GM12878 (cell line): ENCODE measurements around the gene SLC25A26. TPM values are rescaled to one million over a fixed set of nuclear protein-coding genes. Genes with fewer than 3 reads are reported as not detected.
A peak's percentile ranks its signal among the peaks of the same experiment; 100 is the strongest.

Experiments used
- ATAC-seq: fragments of 200-7000 bp; cut with Tn5 transposase; 3 replicates; pipeline ENCODE4 v1.9.1; 2020; ENCODE audit warnings: mild to moderate bottlenecking, moderate library complexity
- BruUV-seq: library from RNA; stranded (reverse); fragments of 400-500 nt; replicated peaks from 2 replicates; lab custom pipeline; 2021; lab: Mats Ljungman, UMichigan
- CTCF ChIA-PET: fragments of 300-600 bp; sonication (Branson Sonifier 250); formaldehyde crosslinking; extraction: SDS; loops from one replicate; lab custom pipeline; 2021; ENCODE audit warnings: inconsistent platforms; lab: Yijun Ruan, JAX
- POLR2A ChIA-PET: fragments of 350-600 bp; formaldehyde crosslinking; extraction: SDS; loops from one replicate; lab custom pipeline; 2021; ENCODE audit warnings: inconsistent platforms; lab: Charles Lee
- RAD21 ChIA-PET: fragments of 300-600 bp; sonication (Branson Sonifier 250); formaldehyde crosslinking; loops from one replicate; lab custom pipeline; 2023; ENCODE audit warnings: antibody characterized with exemption; ENCODE audit not compliant: unreplicated experiment; lab: Charles Lee
- SMC1A ChIA-PET: fragments of 300-600 bp; sonication (Branson Sonifier 250); formaldehyde crosslinking; loops from one replicate; lab custom pipeline; 2023; ENCODE audit not compliant: unreplicated experiment, uncharacterized antibody; lab: Charles Lee
- DNase-seq: peaks from one replicate; pipeline ENCODE4 v3.0.0-alpha.2; 2011; ENCODE audit warnings: low read depth, low spot score
- FAIRE-seq: peaks from 3 replicates; lab custom pipeline; 2011; peaks lifted over from hg19 to GRCh38; lab: Jason Lieb, UNC
- H2AFZ ChIP-seq: 2 replicates; pipeline ENCODE4 v1.6.0; 2011; ENCODE audit warnings: low read depth, low read length, control low read depth; ENCODE audit not compliant: control insufficient read depth
- H3K27ac ChIP-seq: 2 replicates; pipeline ENCODE4 v1.5.1; 2011; ENCODE audit warnings: control low read depth; ENCODE audit not compliant: control insufficient read depth, insufficient read depth
- H3K27me3 ChIP-seq, 2 experiments: replicated peaks in 1 of 2; 2 replicates each; pipeline versions ENCODE4 v1.6.0 to v1.6.1; 2011; ENCODE audit warnings: low read length in 1 of 2; ENCODE audit not compliant: control insufficient read depth in 2 of 2, insufficient read depth in 2 of 2
- H3K36me3 ChIP-seq, 2 experiments: 2 replicates each; pipeline ENCODE4 v1.5.1; 2011; ENCODE audit warnings: low read length in 1 of 2; ENCODE audit not compliant: control insufficient read depth in 2 of 2, insufficient read depth in 2 of 2
- H3K4me1 ChIP-seq: 2 replicates; pipeline ENCODE4 v1.6.1; 2011; ENCODE audit warnings: mild to moderate bottlenecking, low read length, moderate library complexity, mixed read lengths; ENCODE audit not compliant: control insufficient read depth, insufficient read depth
- H3K4me2 ChIP-seq: 2 replicates; pipeline ENCODE4 v1.6.0; 2011; ENCODE audit warnings: control low read depth; ENCODE audit not compliant: control insufficient read depth, insufficient read depth
- H3K4me3 ChIP-seq: fragments of 200-600 bp; sonication (generic); 2 replicates; pipeline ENCODE4 v1.5.1; 2016
- H3K79me2 ChIP-seq: 2 replicates; pipeline ENCODE4 v1.6.0; 2011; ENCODE audit warnings: low read length; ENCODE audit not compliant: control insufficient read depth, insufficient read depth
- H3K9ac ChIP-seq: 2 replicates; pipeline ENCODE4 v1.8.0; 2011; ENCODE audit warnings: low read length, control low read depth, mixed read lengths; ENCODE audit not compliant: control insufficient read depth, insufficient read depth
- H3K9me3 ChIP-seq: replicated peaks from 3 replicates; pipeline ENCODE4 v1.5.1; 2011; ENCODE audit warnings: mild to moderate bottlenecking, low read length; ENCODE audit not compliant: control insufficient read depth, insufficient read depth
- H4K20me1 ChIP-seq: 2 replicates; pipeline ENCODE4 v1.6.0; 2011; ENCODE audit not compliant: control insufficient read depth, insufficient read depth
- BHLHE40 ChIP-seq, 2 experiments: fragments of 450-650 bp in 1 of 2; IDR thresholded peaks; 2 replicates each; pipeline ENCODE4 v1.6.1; 2011 to 2017; ENCODE audit warnings: low read depth in 2 of 2, borderline replicate concordance in 1 of 2, improper control_type of control experiment in 1 of 2, low read length in 1 of 2, mild to moderate bottlenecking in 1 of 2
- CHD1 ChIP-seq: IDR thresholded peaks from 2 replicates; pipeline ENCODE4 v1.6.1; 2012; ENCODE audit warnings: low read depth, low read length, improper control_type of control experiment
- LARP7 ChIP-seq: fragments of 450-650 bp; IDR thresholded peaks from 2 replicates; pipeline ENCODE4 v1.6.1; 2017; ENCODE audit warnings: mild to moderate bottlenecking
- MTA2 ChIP-seq: fragments of 450-650 bp; IDR thresholded peaks from 2 replicates; pipeline ENCODE4 v1.6.1; 2016; ENCODE audit warnings: low read depth, mild to moderate bottlenecking, moderate library complexity
- RAD21 ChIP-seq: IDR thresholded peaks from 2 replicates; pipeline ENCODE4 v1.6.1; 2011; ENCODE audit warnings: mild to moderate bottlenecking, low read depth, low read length, moderate library complexity; ENCODE audit not compliant: insufficient read depth
- SIX5 ChIP-seq: IDR thresholded peaks from 2 replicates; pipeline ENCODE4 v1.6.1; 2011; ENCODE audit warnings: mild to moderate bottlenecking, low read depth, low read length, moderate library complexity; ENCODE audit not compliant: severe bottlenecking
- SMARCA5 ChIP-seq: fragments of 450-650 bp; IDR thresholded peaks from 2 replicates; pipeline ENCODE4 v1.6.1; 2017; ENCODE audit warnings: mild to moderate bottlenecking
- SMC3 ChIP-seq: IDR thresholded peaks from 2 replicates; pipeline ENCODE4 v1.6.1; 2011; ENCODE audit warnings: low read length, improper control_type of control experiment, borderline replicate concordance
- SPI1 ChIP-seq: IDR thresholded peaks from 2 replicates; pipeline ENCODE4 v1.6.1; 2011; ENCODE audit warnings: low read depth, mild to moderate bottlenecking, low read length, moderate library complexity, borderline replicate concordance; ENCODE audit not compliant: insufficient read depth
- TCF12 ChIP-seq: IDR thresholded peaks from 2 replicates; pipeline ENCODE4 v1.6.1; 2011; ENCODE audit warnings: low read depth, mild to moderate bottlenecking, low read length
- ZNF274 ChIP-seq: IDR thresholded peaks from one replicate; pipeline ENCODE4 v1.8.0; 2011; ENCODE audit not compliant: insufficient read length, insufficient read depth
- WGBS: methylation state at CpG from one replicate; pipeline ENCODE4 v1.1.6; 2016; ENCODE audit warnings: low lambda C conversion rate; ENCODE audit not compliant: insufficient replicate concordance, insufficient coverage; ENCODE audit errors: missing lambda C conversion rate; 5-methylcytosine and 5-hydroxymethylcytosine counted together
- in situ Hi-C: fragments of 300-500 bp; cut with MboI; formaldehyde crosslinking; loops from 9 replicates; pipeline ENCODE4 v1.14.3; 2018; ENCODE audit warnings: mixed read lengths
- intact Hi-C: fragments of 100-400 bp; cut with micrococcal nuclease; formaldehyde crosslinking; loops from one replicate; pipeline ENCODE4 v1.14.2; 2022; ENCODE audit not compliant: unreplicated experiment
- polyA plus RNA-seq, 11 experiments: library from polyadenylated mRNA; depleted of rRNA in 4 of 11; unstranded in 6 of 11; stranded (reverse) in 5 of 11; fragments of >200 nt; fragmentation: Nextera tagmentation in 4 of 11; fragmentation: Illumina TruSeq in 1 of 11; extraction: Ambion mirVana in 4 of 11; extraction: Trizol in 1 of 11; gene quantifications; 1 replicate in 1 of 11; 2 replicates in 10 of 11; pipeline versions ENCODE4 v1.2.1 to v1.2.3, GENCODE V29; 2011 to 2016; ENCODE audit warnings: inconsistent platforms in 2 of 11, missing spikeins in 2 of 11, low read depth in 1 of 11
- total RNA-seq, 4 experiments: library from RNA; depleted of rRNA in 3 of 4; stranded (reverse); fragments of >200 nt in 3 of 4; fragmentation: Illumina TruSeq in 1 of 4; extraction: Trizol in 1 of 4; gene quantifications; 2 replicates each; pipeline versions ENCODE4 v1.2.1 to v1.2.3, GENCODE V29; 2013 to 2021
- TF ChIP-seq, protein P1 (sequence below): fragments of 150-350 bp; IDR thresholded peaks from 2 replicates; pipeline ENCODE4 v1.6.1; 2016; ENCODE audit warnings: low read depth, low read length
- TF ChIP-seq, protein P2 (sequence below): fragments of 450-650 bp; IDR thresholded peaks from 2 replicates; pipeline ENCODE4 v1.6.1; 2016; ENCODE audit warnings: mild to moderate bottlenecking
- TF ChIP-seq, protein P3 (sequence below): IDR thresholded peaks from 2 replicates; pipeline ENCODE4 v1.6.1; 2011; ENCODE audit warnings: low read depth, mild to moderate bottlenecking, low read length, moderate library complexity, borderline replicate concordance; ENCODE audit errors: extremely low read depth
- TF ChIP-seq, protein P4 (sequence below), 3 experiments: IDR thresholded peaks in 2 of 3; conservative IDR thresholded peaks in 1 of 3; 2 replicates each; pipeline ENCODE4 v1.5.1; 2011; ENCODE audit warnings: low read depth in 3 of 3, low read length in 3 of 3, mild to moderate bottlenecking in 3 of 3, control low read depth in 2 of 3, moderate library complexity in 2 of 3, inconsistent platforms in 1 of 3, mixed read lengths in 1 of 3; ENCODE audit not compliant: control insufficient read depth in 2 of 3, insufficient read depth in 1 of 3; ENCODE audit errors: extremely low read depth in 1 of 3

The SLC25A26 gene
- total and polyA plus RNA-seq, 10 of the 15 experiments (the other 5 are each of a cell fraction or from before 2014, with no cell fraction given): 14.6 to 49.7 (median 24.9) TPM

DNA sequence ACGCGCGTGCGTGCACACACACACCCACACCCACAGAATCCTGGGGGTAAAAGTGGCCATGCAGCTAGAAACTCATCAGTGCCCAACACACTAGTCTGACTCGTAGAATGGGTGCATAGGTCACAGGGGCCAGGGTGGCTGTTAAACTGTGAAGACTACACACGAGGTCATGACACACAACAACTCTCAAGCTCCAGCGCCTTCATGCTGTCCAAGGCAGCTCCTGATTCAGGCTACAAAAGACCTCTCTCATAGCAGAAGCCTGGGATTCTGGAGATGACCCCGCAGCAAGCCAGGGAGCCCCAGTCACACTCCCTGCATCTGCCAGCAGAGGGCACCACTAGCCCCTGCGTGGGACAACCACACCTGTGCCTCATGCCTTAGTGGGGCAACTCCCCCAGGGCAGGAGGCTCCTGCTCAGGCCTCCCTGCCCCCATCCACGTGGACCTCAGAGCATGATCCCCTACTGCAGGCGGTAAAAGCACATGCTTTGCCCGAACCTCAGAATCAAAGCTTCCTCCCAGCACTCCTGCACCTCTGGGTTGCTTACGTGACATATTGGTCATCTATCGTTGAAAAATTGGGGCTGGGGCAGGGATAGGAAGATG, 186.9 kb downstream of the SLC25A26 start:
- ChIA-PET RAD21 (interaction anchor here (0.8 to 3.3 kb wide), 11 partner anchors 14 to 415 kb away, joined by 3 to 23 read pairs (median 3); no protein-coding TSS in a partner anchor), SMC1A (interaction anchor here (0.7 to 5.3 kb wide), 20 partner anchors 14 to 415 kb away, joined by 3 to 29 read pairs (median 4); no protein-coding TSS in a partner anchor), POLR2A (interaction anchor here (0.5 kb wide), 1 partner anchor 11 kb away, joined by 3 read pairs; no protein-coding TSS in a partner anchor), CTCF (interaction anchor here (0.7 to 10.7 kb wide), 48 partner anchors 10 to 476 kb away, joined by 3 to 149 read pairs (median 4); no protein-coding TSS in a partner anchor)
- Histone ChIP-seq H3K4me2 (no peak overlapping the region), H3K79me2 (no peaks in the 10 kb centered on the region), H4K20me1 (no peaks in the 10 kb centered on the region), H3K9ac (no peak overlapping the region), H3K9me3 (no peaks in the 10 kb centered on the region), H3K4me1 (no peaks in the 10 kb centered on the region), H3K27me3 (no peaks in the 10 kb centered on the region), H2AFZ (no peak overlapping the region), H3K27ac (no peak overlapping the region), H3K36me3 (no peaks in the 10 kb centered on the region; a peak in 1 of 4 replicates), H3K4me3 (no peak overlapping the region)
- BruUV-seq: no TSS peak
- ATAC-seq (peak; percentile 98), FAIRE-seq (peak; percentile 75), DNase-seq (no peak)
- in situ Hi-C loops: loop anchor here (5.0 kb wide), 1 partner anchor 410 kb away; no protein-coding TSS in a partner anchor
- 44% methylated on average over 14 of the region's 14 CpGs for WGBS
- intact Hi-C loops: loop anchor here (1.0 to 5.0 kb wide), 3 partner anchors 94 to 409 kb away; partner anchors contain the start of gene LRIG1
- TF ChIP-seq RAD21: peak; percentile 94
- TF ChIP-seq LARP7: 0 out of 2 replicates have a peak, but pooled peaks have one; percentile 32
- TF ChIP-seq, protein P1, sequence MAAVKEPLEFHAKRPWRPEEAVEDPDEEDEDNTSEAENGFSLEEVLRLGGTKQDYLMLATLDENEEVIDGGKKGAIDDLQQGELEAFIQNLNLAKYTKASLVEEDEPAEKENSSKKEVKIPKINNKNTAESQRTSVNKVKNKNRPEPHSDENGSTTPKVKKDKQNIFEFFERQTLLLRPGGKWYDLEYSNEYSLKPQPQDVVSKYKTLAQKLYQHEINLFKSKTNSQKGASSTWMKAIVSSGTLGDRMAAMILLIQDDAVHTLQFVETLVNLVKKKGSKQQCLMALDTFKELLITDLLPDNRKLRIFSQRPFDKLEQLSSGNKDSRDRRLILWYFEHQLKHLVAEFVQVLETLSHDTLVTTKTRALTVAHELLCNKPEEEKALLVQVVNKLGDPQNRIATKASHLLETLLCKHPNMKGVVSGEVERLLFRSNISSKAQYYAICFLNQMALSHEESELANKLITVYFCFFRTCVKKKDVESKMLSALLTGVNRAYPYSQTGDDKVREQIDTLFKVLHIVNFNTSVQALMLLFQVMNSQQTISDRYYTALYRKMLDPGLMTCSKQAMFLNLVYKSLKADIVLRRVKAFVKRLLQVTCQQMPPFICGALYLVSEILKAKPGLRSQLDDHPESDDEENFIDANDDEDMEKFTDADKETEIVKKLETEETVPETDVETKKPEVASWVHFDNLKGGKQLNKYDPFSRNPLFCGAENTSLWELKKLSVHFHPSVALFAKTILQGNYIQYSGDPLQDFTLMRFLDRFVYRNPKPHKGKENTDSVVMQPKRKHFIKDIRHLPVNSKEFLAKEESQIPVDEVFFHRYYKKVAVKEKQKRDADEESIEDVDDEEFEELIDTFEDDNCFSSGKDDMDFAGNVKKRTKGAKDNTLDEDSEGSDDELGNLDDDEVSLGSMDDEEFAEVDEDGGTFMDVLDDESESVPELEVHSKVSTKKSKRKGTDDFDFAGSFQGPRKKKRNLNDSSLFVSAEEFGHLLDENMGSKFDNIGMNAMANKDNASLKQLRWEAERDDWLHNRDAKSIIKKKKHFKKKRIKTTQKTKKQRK: 0 out of 2 replicates have a peak, but pooled peaks have one; percentile 15
- TF ChIP-seq, protein P2, sequence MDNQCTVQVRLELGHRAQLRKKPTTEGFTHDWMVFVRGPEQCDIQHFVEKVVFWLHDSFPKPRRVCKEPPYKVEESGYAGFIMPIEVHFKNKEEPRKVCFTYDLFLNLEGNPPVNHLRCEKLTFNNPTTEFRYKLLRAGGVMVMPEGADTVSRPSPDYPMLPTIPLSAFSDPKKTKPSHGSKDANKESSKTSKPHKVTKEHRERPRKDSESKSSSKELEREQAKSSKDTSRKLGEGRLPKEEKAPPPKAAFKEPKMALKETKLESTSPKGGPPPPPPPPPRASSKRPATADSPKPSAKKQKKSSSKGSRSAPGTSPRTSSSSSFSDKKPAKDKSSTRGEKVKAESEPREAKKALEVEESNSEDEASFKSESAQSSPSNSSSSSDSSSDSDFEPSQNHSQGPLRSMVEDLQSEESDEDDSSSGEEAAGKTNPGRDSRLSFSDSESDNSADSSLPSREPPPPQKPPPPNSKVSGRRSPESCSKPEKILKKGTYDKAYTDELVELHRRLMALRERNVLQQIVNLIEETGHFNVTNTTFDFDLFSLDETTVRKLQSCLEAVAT: no peak
- TF ChIP-seq CHD1: no peak
- no peak for TF ChIP-seq MTA2
- TF ChIP-seq, protein P3, sequence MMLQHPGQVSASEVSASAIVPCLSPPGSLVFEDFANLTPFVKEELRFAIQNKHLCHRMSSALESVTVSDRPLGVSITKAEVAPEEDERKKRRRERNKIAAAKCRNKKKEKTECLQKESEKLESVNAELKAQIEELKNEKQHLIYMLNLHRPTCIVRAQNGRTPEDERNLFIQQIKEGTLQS: peak; percentile 8; the same call in 1 of the 2 replicates
- peak in 1 of 2 experiments; percentile 20; a peak in 1 of 4 replicates for TF ChIP-seq BHLHE40 (IDR thresholded peaks at IDR 0.05; ENCODE audit: borderline replicate concordance in 1 of 2, low read depth in 2 of 2, low read length in 1 of 2)
- no peak for TF ChIP-seq SIX5
- no peak for TF ChIP-seq SPI1
- TF ChIP-seq SMC3: peak; percentile 97
- TF ChIP-seq TCF12: peak; percentile 73; the same call in 1 of the 2 replicates
- no peak for TF ChIP-seq ZNF274
- TF ChIP-seq, protein P4, sequence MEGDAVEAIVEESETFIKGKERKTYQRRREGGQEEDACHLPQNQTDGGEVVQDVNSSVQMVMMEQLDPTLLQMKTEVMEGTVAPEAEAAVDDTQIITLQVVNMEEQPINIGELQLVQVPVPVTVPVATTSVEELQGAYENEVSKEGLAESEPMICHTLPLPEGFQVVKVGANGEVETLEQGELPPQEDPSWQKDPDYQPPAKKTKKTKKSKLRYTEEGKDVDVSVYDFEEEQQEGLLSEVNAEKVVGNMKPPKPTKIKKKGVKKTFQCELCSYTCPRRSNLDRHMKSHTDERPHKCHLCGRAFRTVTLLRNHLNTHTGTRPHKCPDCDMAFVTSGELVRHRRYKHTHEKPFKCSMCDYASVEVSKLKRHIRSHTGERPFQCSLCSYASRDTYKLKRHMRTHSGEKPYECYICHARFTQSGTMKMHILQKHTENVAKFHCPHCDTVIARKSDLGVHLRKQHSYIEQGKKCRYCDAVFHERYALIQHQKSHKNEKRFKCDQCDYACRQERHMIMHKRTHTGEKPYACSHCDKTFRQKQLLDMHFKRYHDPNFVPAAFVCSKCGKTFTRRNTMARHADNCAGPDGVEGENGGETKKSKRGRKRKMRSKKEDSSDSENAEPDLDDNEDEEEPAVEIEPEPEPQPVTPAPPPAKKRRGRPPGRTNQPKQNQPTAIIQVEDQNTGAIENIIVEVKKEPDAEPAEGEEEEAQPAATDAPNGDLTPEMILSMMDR (IDR thresholded peaks at IDR 0.05 in 2 of 3, conservative IDR thresholded peaks at IDR 0.05 in 1 of 3; ENCODE audit: control insufficient read depth in 2 of 3, extremely low read depth in 1 of 3, insufficient read depth in 1 of 3, low read depth in 3 of 3, low read length in 3 of 3): peak; percentile 85 to 96 (median 93)
- 0 out of 2 replicates have a peak, but pooled peaks have one; percentile 52 for TF ChIP-seq SMARCA5
